SK-N-MC (cell line): Measurements from ENCODE around the gene A4GALT.

Experiments
- EZH2 ChIP-seq: fragments of 200-600 bp; sonication (generic); IDR thresholded peaks from one replicate; pipeline ENCODE4 v1.6.1; 2017; ENCODE audit warnings: antibody characterized with exemption
- FOXP2 ChIP-seq: optimal IDR thresholded peaks from 2 replicates; pipeline ENCODE3; 2011; ENCODE audit warnings: mild to moderate bottlenecking, moderate library complexity; ENCODE audit not compliant: insufficient read depth; ENCODE audit errors: extremely low read length, control extremely low read depth
- POLR2AphosphoS5 ChIP-seq: IDR thresholded peaks from 2 replicates; pipeline ENCODE4 v1.6.1; 2012; ENCODE audit warnings: mild to moderate bottlenecking, low read depth, low read length, borderline replicate concordance

- TF ChIP-seq POLR2AphosphoS5 (no peak), EZH2 (no peak), FOXP2 (no peak)
Observed at GRCh38 chr22:42752912-42753311, 32.2 kb upstream of the A4GALT start.
